GM12872 (cell line): ENCODE results near the gene EXOSC6.

Experiments
- CTCF ChIP-seq: IDR thresholded peaks from 3 replicates; pipeline ENCODE4 v1.5.1; 2011; ENCODE audit warnings: low read depth, mild to moderate bottlenecking, low read length, moderate library complexity; ENCODE audit not compliant: insufficient read depth

The EXOSC6 gene

GRCh38 chr16:70251629-70252354 lies at the start of gene EXOSC6:
Gene EXOSC6 (minus strand): TSS chr16:70251940. CDS start chr16:70251900, 40 bp downstream.
- peak; percentile 93 for TF ChIP-seq CTCF

- TF ChIP-seq CTCF = no peak
These were observed 49.4 kb upstream of the EXOSC6 start for GRCh38 chr16:70301121-70301520.

GRCh38 chr16:70298988-70299938 lies 47.5 kb upstream of the EXOSC6 start, which contains the start of gene DDX19B:
Gene DDX19B (plus strand): TSS chr16:70299186. CDS start chr16:70299298, 112 bp downstream.
- no peak for TF ChIP-seq CTCF

- no peak for TF ChIP-seq CTCF
These were observed 43.9 kb upstream of the EXOSC6 start for GRCh38 chr16:70295634-70296033.

GRCh38 chr16:70294385-70295025 lies 42.8 kb upstream of the EXOSC6 start:
- no peak for TF ChIP-seq CTCF

GRCh38 chr16:70290949-70291519 lies 39.3 kb upstream of the EXOSC6 start:
- no peak for TF ChIP-seq CTCF
